B cell (primary cell): ENCODE results near the gene AHDC1. TPM values are rescaled to one million over a fixed set of nuclear protein-coding genes. Genes with fewer than 3 reads are reported as not detected.
A peak's percentile ranks its signal among the peaks of the same experiment; 100 is the strongest.

ENCODE experiments used
- ATAC-seq: fragments of 200-7000 bp; cut with Tn5 transposase; one replicate; pipeline ENCODE4 v1.10.0; 2021; ENCODE audit warnings: low read depth, mild to moderate bottlenecking, moderate number of reproducible peaks, moderate library complexity
- CTCF ChIA-PET: fragments of 350-600 bp; sonication (Branson Sonifier 250); formaldehyde crosslinking; loops from one replicate; lab custom pipeline; 2021; ENCODE audit warnings: antibody characterized with exemption, inconsistent platforms; lab: Charles Lee
- POLR2A ChIA-PET: fragments of 350-600 bp; sonication (Branson Sonifier 250); formaldehyde crosslinking; loops from one replicate; lab custom pipeline; 2021; ENCODE audit warnings: antibody characterized with exemption; lab: Charles Lee
- DNase-seq: peaks from one replicate; pipeline ENCODE4 v3.0.0; 2013
- H2AFZ ChIP-seq: 2 replicates; pipeline ENCODE4 v1.6.1; 2012; ENCODE audit warnings: mild to moderate bottlenecking, low read depth, low read length; ENCODE audit not compliant: insufficient read depth, poor library complexity, severe bottlenecking
- H3K27ac ChIP-seq, 2 donors: 1 replicate in 1 of 2; 2 replicates in 1 of 2; pipeline ENCODE4 v1.5.1; 2012 to 2013; ENCODE audit warnings: low read length in 2 of 2, mild to moderate bottlenecking in 2 of 2, moderate library complexity in 1 of 2
- H3K27me3 ChIP-seq, 4 experiments: fragments of 200-600 bp in 1 of 4; sonication (generic) in 1 of 4; replicated peaks in 1 of 4; 1 replicate in 2 of 4; 2 replicates in 2 of 4; pipeline versions ENCODE4 v1.6.1 to v1.7.0; 2013 to 2016; ENCODE audit warnings: low read length in 3 of 4, mild to moderate bottlenecking in 2 of 4, mixed read lengths in 1 of 4, moderate library complexity in 1 of 4; ENCODE audit not compliant: insufficient read depth in 4 of 4, control insufficient read depth in 3 of 4; ENCODE audit errors: control extremely low read depth in 1 of 4
- H3K36me3 ChIP-seq, 2 experiments: replicated peaks in 1 of 2; 1 replicate in 1 of 2; 2 replicates in 1 of 2; pipeline versions ENCODE4 v1.6.1 to v1.7.1; 2013; ENCODE audit warnings: low read length in 1 of 2; ENCODE audit not compliant: insufficient read depth in 2 of 2, control insufficient read depth in 1 of 2; ENCODE audit errors: control extremely low read depth in 1 of 2, extremely low read depth in 1 of 2
- H3K4me1 ChIP-seq, 2 donors: fragments of 200-600 bp in 1 of 2; sonication (generic) in 1 of 2; 1 replicate in 1 of 2; 2 replicates in 1 of 2; pipeline versions ENCODE4 v1.5.1 to v1.6.1; 2013 to 2017; ENCODE audit warnings: low read length in 2 of 2; ENCODE audit not compliant: control insufficient read depth in 2 of 2, insufficient read depth in 2 of 2
- H3K4me2 ChIP-seq: replicated peaks from 2 replicates; pipeline ENCODE3; 2012; ENCODE audit warnings: mild to moderate bottlenecking, low read depth, low read length; ENCODE audit not compliant: poor library complexity, severe bottlenecking
- H3K4me3 ChIP-seq, 5 experiments: fragments of 200-600 bp in 1 of 5; sonication (generic) in 1 of 5; 1 replicate in 3 of 5; 2 replicates in 2 of 5; pipeline versions ENCODE4 v1.5.1 to v1.7.0; 2011 to 2016; ENCODE audit warnings: low read length in 4 of 5, mild to moderate bottlenecking in 4 of 5, low read depth in 2 of 5, control low read depth in 1 of 5, moderate library complexity in 1 of 5; ENCODE audit not compliant: insufficient read depth in 1 of 5; ENCODE audit errors: control extremely low read depth in 1 of 5, extremely low read depth in 1 of 5
- H3K79me2 ChIP-seq: fragments of 200-600 bp; sonication (generic); one replicate; pipeline ENCODE4 v1.6.0; 2016; ENCODE audit warnings: low read length; ENCODE audit not compliant: control insufficient read depth, insufficient read depth
- H3K9ac ChIP-seq: fragments of 200-600 bp; sonication (generic); 2 replicates; pipeline ENCODE4 v1.6.1; 2017; ENCODE audit warnings: mild to moderate bottlenecking, low read length, moderate library complexity
- H3K9me3 ChIP-seq, 3 donors: one replicate each; pipeline versions ENCODE4 v1.6.1 to v1.7.1; 2013; ENCODE audit warnings: low read length in 2 of 3; ENCODE audit not compliant: control insufficient read depth in 2 of 3, insufficient read depth in 1 of 3; ENCODE audit errors: control extremely low read depth in 1 of 3
- H4K20me1 ChIP-seq: 2 replicates; pipeline ENCODE4 v1.6.0; 2012; ENCODE audit warnings: mild to moderate bottlenecking, low read length; ENCODE audit not compliant: insufficient read depth, control insufficient read depth, poor library complexity, severe bottlenecking
- H3K27ac Mint-ChIP-seq: one replicate; pipeline ENCODE4 v1.8.0; 2021; ENCODE audit warnings: mixed read lengths
- H3K27me3 Mint-ChIP-seq: one replicate; pipeline ENCODE4 v1.8.0; 2021; ENCODE audit warnings: mixed read lengths
- H3K4me1 Mint-ChIP-seq: one replicate; pipeline ENCODE4 v1.8.0; 2021; ENCODE audit warnings: mixed read lengths
- H3K4me3 Mint-ChIP-seq: one replicate; pipeline ENCODE4 v1.8.0; 2021; ENCODE audit warnings: mixed read lengths
- H3K9me3 Mint-ChIP-seq: one replicate; pipeline ENCODE4 v1.8.0; 2022; ENCODE audit warnings: mixed read lengths; ENCODE audit not compliant: insufficient read depth
- EZH2 ChIP-seq: IDR thresholded peaks from 2 replicates; pipeline ENCODE4 v1.6.1; 2012; ENCODE audit warnings: borderline replicate concordance, low read depth, mild to moderate bottlenecking, moderate library complexity, low read length; ENCODE audit not compliant: insufficient read depth, poor library complexity, severe bottlenecking
- WGBS: methylation state at CpG from one replicate; pipeline ENCODE4 v1.1.5; 2013; ENCODE audit warnings: missing lambda C conversion rate; ENCODE audit not compliant: insufficient coverage; 5-methylcytosine and 5-hydroxymethylcytosine counted together
- intact Hi-C: fragments of 100-400 bp; cut with micrococcal nuclease; formaldehyde crosslinking; loops from one replicate; pipeline ENCODE4 v1.10.0; 2022
- polyA plus RNA-seq: library from polyadenylated mRNA; depleted of rRNA; stranded (reverse); fragments of >200 nt; gene quantifications from 2 replicates; pipeline ENCODE4 v1.2.3, GENCODE V29; 2012
- total RNA-seq, 2 donors: library from RNA; stranded (reverse); fragments of 120-200 nt in 1 of 2; gene quantifications; 1 replicate in 1 of 2; 2 replicates in 1 of 2; pipeline versions ENCODE4 v1.2.3 to v1.2.4, GENCODE V29; 2013 to 2022
- TF ChIP-seq, protein P1 (sequence below): fragments of 200-600 bp; IDR thresholded peaks from one replicate; pipeline ENCODE4 v1.8.0; 2022; ENCODE audit warnings: antibody characterized with exemption, mild to moderate bottlenecking

AHDC1 gene
- total and polyA plus RNA-seq, 2 donors (not counting 1 experiment from before 2014, with no cell fraction given): 6.2 to 32.0 TPM

DNA sequence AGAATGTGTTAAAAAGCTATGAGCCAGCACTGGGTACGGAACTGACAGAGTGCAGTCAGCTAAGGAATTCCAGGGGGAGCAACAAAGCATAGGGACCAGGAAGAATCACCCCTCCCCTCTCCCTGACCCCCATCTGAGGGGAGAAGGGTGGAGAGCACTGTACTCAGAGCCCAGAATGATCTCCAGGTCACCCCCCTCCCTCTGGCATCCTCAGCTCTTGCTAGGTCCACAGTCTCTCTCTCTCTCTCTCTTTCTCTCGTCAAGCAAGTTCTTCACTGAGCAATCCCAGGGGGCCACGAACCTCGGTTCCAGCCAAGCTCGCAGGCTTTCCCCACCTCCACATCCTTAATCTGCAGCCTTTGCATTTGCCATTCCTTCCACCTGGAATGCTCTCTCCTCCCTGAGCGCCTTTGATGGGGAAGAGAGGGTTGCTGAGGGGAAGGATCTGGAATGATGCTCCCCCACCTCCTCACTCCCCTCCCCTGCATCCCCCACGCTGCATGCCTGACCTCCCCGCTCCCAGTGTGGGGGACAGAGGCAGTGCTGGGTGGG, 107.3 kb downstream of the AHDC1 start:
- ATAC-seq (no peak), DNase-seq (no peak)
- CTCF ChIA-PET: interaction anchor here (1.3 kb wide), 1 partner anchor 60 kb away, joined by 5 read pairs; no protein-coding TSS in a partner anchor
- no peaks in the 10 kb centered on the region for H3K9me3 ChIP-seq
- H3K4me3 ChIP-seq: no peak overlapping the region
- no peaks in the 10 kb centered on the region for H3K27me3 ChIP-seq
- no peaks in the 10 kb centered on the region for H4K20me1 ChIP-seq
- intact Hi-C loops: no loop called here
- no peak overlapping the region for H3K4me2 ChIP-seq
- no peak for TF ChIP-seq EZH2
- TF ChIP-seq, protein P1, sequence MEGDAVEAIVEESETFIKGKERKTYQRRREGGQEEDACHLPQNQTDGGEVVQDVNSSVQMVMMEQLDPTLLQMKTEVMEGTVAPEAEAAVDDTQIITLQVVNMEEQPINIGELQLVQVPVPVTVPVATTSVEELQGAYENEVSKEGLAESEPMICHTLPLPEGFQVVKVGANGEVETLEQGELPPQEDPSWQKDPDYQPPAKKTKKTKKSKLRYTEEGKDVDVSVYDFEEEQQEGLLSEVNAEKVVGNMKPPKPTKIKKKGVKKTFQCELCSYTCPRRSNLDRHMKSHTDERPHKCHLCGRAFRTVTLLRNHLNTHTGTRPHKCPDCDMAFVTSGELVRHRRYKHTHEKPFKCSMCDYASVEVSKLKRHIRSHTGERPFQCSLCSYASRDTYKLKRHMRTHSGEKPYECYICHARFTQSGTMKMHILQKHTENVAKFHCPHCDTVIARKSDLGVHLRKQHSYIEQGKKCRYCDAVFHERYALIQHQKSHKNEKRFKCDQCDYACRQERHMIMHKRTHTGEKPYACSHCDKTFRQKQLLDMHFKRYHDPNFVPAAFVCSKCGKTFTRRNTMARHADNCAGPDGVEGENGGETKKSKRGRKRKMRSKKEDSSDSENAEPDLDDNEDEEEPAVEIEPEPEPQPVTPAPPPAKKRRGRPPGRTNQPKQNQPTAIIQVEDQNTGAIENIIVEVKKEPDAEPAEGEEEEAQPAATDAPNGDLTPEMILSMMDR: no peak
- no peak overlapping the region for H3K27ac ChIP-seq
- Mint-ChIP-seq H3K27ac (no peak overlapping the region), H3K4me1 (peaks cover 24% of the 10 kb centered on the region), H3K4me3 (no peak overlapping the region), H3K27me3 (no peaks in the 10 kb centered on the region), H3K9me3 (no peaks in the 10 kb centered on the region)
- 0% methylated on average over 2 of the region's 8 CpGs for WGBS
- no peaks in the 10 kb centered on the region for H3K36me3 ChIP-seq
- no peak overlapping the region for H3K9ac ChIP-seq
- peaks cover 4% of the 10 kb centered on the region for H3K79me2 ChIP-seq
- no peak overlapping the region for H2AFZ ChIP-seq
- POLR2A ChIA-PET: interaction anchor here (1.1 kb wide), 1 partner anchor 27 kb away, joined by 3 read pairs; no protein-coding TSS in a partner anchor
- H3K4me1 ChIP-seq: peaks cover 18 to 25% of the 10 kb centered on the region in 2 donors

DNA sequence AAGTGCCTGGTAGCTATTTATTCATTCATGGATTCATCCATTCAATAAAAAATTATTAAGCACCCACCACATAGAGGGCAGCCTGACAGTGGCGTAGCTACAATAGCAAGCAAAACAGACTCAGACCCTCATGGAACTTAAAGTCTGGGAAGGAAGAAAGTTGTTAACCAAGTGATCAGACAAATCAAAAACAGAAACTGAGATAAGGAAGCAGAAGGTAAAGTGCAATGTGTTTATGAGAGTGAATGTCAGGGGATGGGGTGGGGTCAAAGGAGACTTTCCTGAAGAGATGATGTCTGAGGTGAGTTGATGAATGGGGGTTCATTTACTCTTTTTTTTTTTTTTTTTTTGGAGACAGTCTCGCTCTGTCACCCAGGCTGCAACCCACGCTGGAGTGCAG, 111.1 kb downstream of the AHDC1 start:
- TF ChIP-seq, protein P1: no peak
- no peak for TF ChIP-seq EZH2
- H3K4me2 ChIP-seq: peak overlapping the region; percentile 75
- peak overlapping the region; percentile 86 to 95 for H3K27ac ChIP-seq
- WGBS: 100% methylated on average over 1 of the region's 3 CpGs
- DNase-seq: peak; percentile 34
- Mint-ChIP-seq H3K4me3 (peak overlapping the region; percentile 69), H3K27me3 (no peaks in the 10 kb centered on the region), H3K9me3 (no peaks in the 10 kb centered on the region), H3K4me1 (peaks cover 47% of the 10 kb centered on the region), H3K27ac (peak overlapping the region; percentile 95)
- H3K4me1 ChIP-seq: peaks cover 39 to 49% of the 10 kb centered on the region in 2 donors
- H3K9ac ChIP-seq: no peak overlapping the region
- H2AFZ ChIP-seq: peak overlapping the region; percentile 59
- intact Hi-C loops: no loop called here
- H3K27me3 ChIP-seq: no peaks in the 10 kb centered on the region
- ChIA-PET POLR2A (interaction anchor here (0.7 kb wide), 2 partner anchors 40 to 338 kb away, joined by 4 to 9 read pairs; partner anchors contain the start of gene SLC9A1), CTCF (interaction anchor here (0.6 to 2.6 kb wide), 7 partner anchors 11 to 228 kb away, joined by 3 to 9 read pairs (median 4); no protein-coding TSS in a partner anchor)
- peaks cover 8% of the 10 kb centered on the region for H4K20me1 ChIP-seq
- H3K79me2 ChIP-seq: peaks cover 29% of the 10 kb centered on the region
- ATAC-seq: no peak
- H3K4me3 ChIP-seq: no peak overlapping the region
- no peaks in the 10 kb centered on the region for H3K9me3 ChIP-seq
- no peaks in the 10 kb centered on the region for H3K36me3 ChIP-seq
